Omental fat pad (tissue), 4 donors: ENCODE measurements around the gene KCNJ10. TPM values are rescaled to one million over a fixed set of nuclear protein-coding genes. Genes with fewer than 3 reads are reported as not detected.

Experiments
- ATAC-seq: fragments of 150-250 bp; one replicate; pipeline ENCODE4 v1.9.1; 2016; ENCODE audit warnings: mild to moderate bottlenecking, moderate library complexity; ENCODE audit not compliant: low FRiP score
- DNase-seq: peaks from one replicate; pipeline ENCODE4 v3.0.0-alpha.2; 2019; ENCODE audit warnings: low spot score
- CTCF ChIP-seq, 3 donors: fragments of 450-650 bp; IDR thresholded peaks; one replicate each; pipeline ENCODE4 v1.5.1; 2016 to 2017; ENCODE audit warnings: antibody characterized with exemption in 3 of 3, mild to moderate bottlenecking in 3 of 3, moderate library complexity in 2 of 3
- total RNA-seq, 4 donors: library from RNA; depleted of rRNA; stranded (reverse); fragments of >200 nt; gene quantifications; one replicate each; pipeline ENCODE4 v1.1.0, GENCODE V29; 2016

KCNJ10 gene
- total RNA-seq, 4 donors from 2014 or later: not detected

- DNase-seq (no peak), ATAC-seq (no peak)
- no peak for TF ChIP-seq CTCF (IDR thresholded peaks at IDR 0.05)
These were observed 35.2 kb upstream of the KCNJ10 start for GRCh38 chr1:160105155-160105554.

- no peak for ATAC-seq
These were observed 34.5 kb upstream of the KCNJ10 start for GRCh38 chr1:160104486-160104885.

GRCh38 chr1:160103658-160104408 lies 33.9 kb upstream of the KCNJ10 start:
- no peak for TF ChIP-seq CTCF (IDR thresholded peaks at IDR 0.05)
- DNase-seq (no peak), ATAC-seq (no peak)

More at GRCh38 chr1:160104486-160104885, 34.5 kb upstream of the KCNJ10 start:
- no peak for DNase-seq
- no peak for TF ChIP-seq CTCF (IDR thresholded peaks at IDR 0.05)

GRCh38 chr1:160101717-160102522 lies 32.0 kb upstream of the KCNJ10 start:
- ATAC-seq: no peak
- DNase-seq: no peak
- TF ChIP-seq CTCF (IDR thresholded peaks at IDR 0.05): no peak

- peak in 1 of 3 donors; percentile 39 for TF ChIP-seq CTCF (IDR thresholded peaks at IDR 0.05)
- ATAC-seq: peak; percentile 29
- peak; percentile 64 for DNase-seq
These were observed 31.2 kb upstream of the KCNJ10 start for GRCh38 chr1:160101037-160101716.

GRCh38 chr1:160099716-160100375 lies 29.9 kb upstream of the KCNJ10 start:
- DNase-seq (no peak), ATAC-seq (no peak)
- no peak for TF ChIP-seq CTCF (IDR thresholded peaks at IDR 0.05)
